K562 (cell line): ENCODE data around the gene MGRN1. TPM values are rescaled to one million over a fixed set of nuclear protein-coding genes. Genes with fewer than 3 reads are reported as not detected.

ENCODE experiments used
- GABPB2 ChIP-seq: fragments of 250-450 bp; sonication (Bioruptor Pico); conservative IDR thresholded peaks from 2 replicates; pipeline ENCODE4 v1.5.1; 2021; ENCODE audit warnings: mild to moderate bottlenecking
- GATAD2A ChIP-seq: fragments of 450-650 bp; IDR thresholded peaks from 2 replicates; pipeline ENCODE4 v1.6.1; 2017
- HDGF ChIP-seq: fragments of 450-650 bp; IDR thresholded peaks from 2 replicates; pipeline ENCODE4 v1.6.1; 2016
- HMGN3 ChIP-seq: IDR thresholded peaks from 2 replicates; pipeline ENCODE4 v1.6.1; 2011; ENCODE audit warnings: borderline replicate concordance, low read depth, mild to moderate bottlenecking, mixed read lengths, low read length; ENCODE audit not compliant: insufficient read length; ENCODE audit errors: extremely low read depth
- KHSRP ChIP-seq: fragments of 450-650 bp; IDR thresholded peaks from 2 replicates; pipeline ENCODE4 v1.6.1; 2017
- KLF13 ChIP-seq: fragments of 450-650 bp; IDR thresholded peaks from 2 replicates; pipeline ENCODE4 v1.6.1; 2016; ENCODE audit warnings: missing genetic modification characterization, low read depth, mild to moderate bottlenecking, missing compliant biosample characterization, moderate library complexity, borderline replicate concordance
- NFYB ChIP-seq: IDR thresholded peaks from 2 replicates; pipeline ENCODE4 v1.6.1; 2011; ENCODE audit warnings: mild to moderate bottlenecking, moderate library complexity; ENCODE audit not compliant: insufficient read length; ENCODE audit errors: extremely low read depth
- RAD51 ChIP-seq: fragments of 450-650 bp; IDR thresholded peaks from 2 replicates; pipeline ENCODE4 v1.7.1; 2016; ENCODE audit warnings: low read depth, mild to moderate bottlenecking, borderline replicate concordance
- TAF15 ChIP-seq: fragments of 200-400 bp; formaldehyde crosslinking; IDR thresholded peaks from 2 replicates; pipeline ENCODE4 v1.6.1; 2017; ENCODE audit warnings: mild to moderate bottlenecking, low read depth, low read length, moderate library complexity
- ZBTB7A ChIP-seq: IDR thresholded peaks from 2 replicates; pipeline ENCODE4 v1.6.1; 2011; ENCODE audit warnings: low read depth, mild to moderate bottlenecking, low read length, moderate library complexity, borderline replicate concordance; ENCODE audit not compliant: control insufficient read depth
- polyA plus RNA-seq, 8 experiments: library from polyadenylated mRNA; depleted of rRNA in 4 of 8; stranded (reverse) in 5 of 8; unstranded in 3 of 8; fragments of >200 nt; fragmentation: Nextera tagmentation in 2 of 8; fragmentation: Illumina TruSeq in 1 of 8; extraction: Ambion mirVana in 2 of 8; extraction: Trizol in 1 of 8; gene quantifications; 2 replicates each; pipeline versions ENCODE4 v1.2.1 to v1.2.3, GENCODE V29; 2011 to 2014; ENCODE audit warnings: inconsistent platforms in 1 of 8, missing spikeins in 1 of 8
- total RNA-seq, 7 experiments: library from RNA; depleted of rRNA in 6 of 7; stranded (reverse); fragments of >200 nt in 6 of 7; fragmentation: Illumina TruSeq in 2 of 7; extraction: Trizol in 2 of 7; gene quantifications; 2 replicates each; pipeline versions ENCODE4 v1.2.1 to v1.2.3, GENCODE V29; 2011 to 2021; ENCODE audit warnings: low replicate concordance in 1 of 7
- TF ChIP-seq, protein P1 (sequence below): fragments of 250-450 bp; sonication (Bioruptor Pico); IDR thresholded peaks from 2 replicates; pipeline ENCODE4 v1.9.0; 2021; ENCODE audit warnings: mild to moderate bottlenecking
- TF ChIP-seq, protein P2 (sequence below): fragments of 450-650 bp; IDR thresholded peaks from 2 replicates; pipeline ENCODE4 v1.6.1; 2017; ENCODE audit warnings: antibody characterized with exemption
- TF ChIP-seq, protein P3 (sequence below): fragments of 250-450 bp; sonication (Bioruptor Pico); IDR thresholded peaks from 2 replicates; pipeline ENCODE4 v1.5.0; 2022; ENCODE audit warnings: mild to moderate bottlenecking
- TF ChIP-seq, protein P4 (sequence below): fragments of 200-800 bp; sonication (Bioruptor generic); IDR thresholded peaks from 2 replicates; pipeline ENCODE4 v1.6.1; 2016; ENCODE audit warnings: missing genetic modification characterization, missing compliant biosample characterization

MGRN1 gene
- total and polyA plus RNA-seq, 9 of the 15 experiments (the other 6 are each of a cell fraction or from before 2014, with no cell fraction given), result 0.15 to 37.9 (median 6.0) TPM

DNA sequence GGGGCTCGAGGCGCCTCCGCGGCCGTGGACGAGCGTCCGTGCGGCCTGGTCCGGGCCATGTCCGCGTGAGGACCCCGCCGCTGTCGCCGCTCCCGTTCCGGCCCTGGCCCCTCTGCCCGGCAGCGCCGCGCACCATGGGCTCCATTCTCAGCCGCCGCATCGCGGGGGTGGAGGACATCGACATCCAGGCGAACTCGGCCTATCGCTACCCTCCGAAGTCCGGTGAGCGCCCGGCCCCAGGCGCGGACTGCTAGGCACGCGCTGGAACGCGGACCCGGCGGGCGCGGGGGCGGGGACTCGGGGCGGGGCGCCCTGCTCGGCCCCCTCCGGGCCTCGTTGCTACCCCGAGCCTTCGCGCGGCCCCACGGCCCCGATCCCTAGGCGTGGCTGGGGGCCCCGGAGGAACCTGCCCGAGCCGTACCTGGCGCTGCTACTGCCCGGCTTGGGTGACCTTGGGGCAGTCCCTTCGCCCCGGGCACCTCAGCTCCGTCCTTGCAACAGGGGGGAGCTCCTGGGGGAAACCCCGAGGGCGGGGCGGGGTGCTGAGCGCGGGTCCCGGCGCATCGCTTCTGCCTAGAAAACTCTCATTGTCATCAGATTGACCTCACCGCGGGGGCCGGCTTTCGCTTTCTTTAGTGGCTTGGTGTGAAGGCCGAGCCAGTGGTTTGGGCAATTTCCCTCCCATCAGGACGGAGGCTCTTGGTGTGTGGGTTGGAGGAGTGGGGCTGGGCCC is 367 bp downstream of the MGRN1 start (continued):
- TF ChIP-seq GABPB2 (CRISPR knock-in tag) (no peak), HMGN3 (peak; percentile 41), KLF13 (tag) (no peak), HDGF (no peak), ZBTB7A (peak; percentile 11; the same call in 1 of the 2 replicates), RAD51 (no peak), GATAD2A (no peak), TAF15 (no peak), KHSRP (no peak), NFYB (no peak)
- TF ChIP-seq, protein P1, sequence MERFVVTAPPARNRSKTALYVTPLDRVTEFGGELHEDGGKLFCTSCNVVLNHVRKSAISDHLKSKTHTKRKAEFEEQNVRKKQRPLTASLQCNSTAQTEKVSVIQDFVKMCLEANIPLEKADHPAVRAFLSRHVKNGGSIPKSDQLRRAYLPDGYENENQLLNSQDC, result peak; percentile 30; the same call in 1 of the 2 replicates
- TF ChIP-seq, protein P2, sequence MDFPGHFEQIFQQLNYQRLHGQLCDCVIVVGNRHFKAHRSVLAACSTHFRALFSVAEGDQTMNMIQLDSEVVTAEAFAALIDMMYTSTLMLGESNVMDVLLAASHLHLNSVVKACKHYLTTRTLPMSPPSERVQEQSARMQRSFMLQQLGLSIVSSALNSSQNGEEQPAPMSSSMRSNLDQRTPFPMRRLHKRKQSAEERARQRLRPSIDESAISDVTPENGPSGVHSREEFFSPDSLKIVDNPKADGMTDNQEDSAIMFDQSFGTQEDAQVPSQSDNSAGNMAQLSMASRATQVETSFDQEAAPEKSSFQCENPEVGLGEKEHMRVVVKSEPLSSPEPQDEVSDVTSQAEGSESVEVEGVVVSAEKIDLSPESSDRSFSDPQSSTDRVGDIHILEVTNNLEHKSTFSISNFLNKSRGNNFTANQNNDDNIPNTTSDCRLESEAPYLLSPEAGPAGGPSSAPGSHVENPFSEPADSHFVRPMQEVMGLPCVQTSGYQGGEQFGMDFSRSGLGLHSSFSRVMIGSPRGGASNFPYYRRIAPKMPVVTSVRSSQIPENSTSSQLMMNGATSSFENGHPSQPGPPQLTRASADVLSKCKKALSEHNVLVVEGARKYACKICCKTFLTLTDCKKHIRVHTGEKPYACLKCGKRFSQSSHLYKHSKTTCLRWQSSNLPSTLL, result no peak
- TF ChIP-seq, protein P3, sequence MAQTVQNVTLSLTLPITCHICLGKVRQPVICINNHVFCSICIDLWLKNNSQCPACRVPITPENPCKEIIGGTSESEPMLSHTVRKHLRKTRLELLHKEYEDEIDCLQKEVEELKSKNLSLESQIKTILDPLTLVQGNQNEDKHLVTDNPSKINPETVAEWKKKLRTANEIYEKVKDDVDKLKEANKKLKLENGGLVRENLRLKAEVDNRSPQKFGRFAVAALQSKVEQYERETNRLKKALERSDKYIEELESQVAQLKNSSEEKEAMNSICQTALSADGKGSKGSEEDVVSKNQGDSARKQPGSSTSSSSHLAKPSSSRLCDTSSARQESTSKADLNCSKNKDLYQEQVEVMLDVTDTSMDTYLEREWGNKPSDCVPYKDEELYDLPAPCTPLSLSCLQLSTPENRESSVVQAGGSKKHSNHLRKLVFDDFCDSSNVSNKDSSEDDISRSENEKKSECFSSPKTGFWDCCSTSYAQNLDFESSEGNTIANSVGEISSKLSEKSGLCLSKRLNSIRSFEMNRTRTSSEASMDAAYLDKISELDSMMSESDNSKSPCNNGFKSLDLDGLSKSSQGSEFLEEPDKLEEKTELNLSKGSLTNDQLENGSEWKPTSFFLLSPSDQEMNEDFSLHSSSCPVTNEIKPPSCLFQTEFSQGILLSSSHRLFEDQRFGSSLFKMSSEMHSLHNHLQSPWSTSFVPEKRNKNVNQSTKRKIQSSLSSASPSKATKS, result no peak
- TF ChIP-seq, protein P4, sequence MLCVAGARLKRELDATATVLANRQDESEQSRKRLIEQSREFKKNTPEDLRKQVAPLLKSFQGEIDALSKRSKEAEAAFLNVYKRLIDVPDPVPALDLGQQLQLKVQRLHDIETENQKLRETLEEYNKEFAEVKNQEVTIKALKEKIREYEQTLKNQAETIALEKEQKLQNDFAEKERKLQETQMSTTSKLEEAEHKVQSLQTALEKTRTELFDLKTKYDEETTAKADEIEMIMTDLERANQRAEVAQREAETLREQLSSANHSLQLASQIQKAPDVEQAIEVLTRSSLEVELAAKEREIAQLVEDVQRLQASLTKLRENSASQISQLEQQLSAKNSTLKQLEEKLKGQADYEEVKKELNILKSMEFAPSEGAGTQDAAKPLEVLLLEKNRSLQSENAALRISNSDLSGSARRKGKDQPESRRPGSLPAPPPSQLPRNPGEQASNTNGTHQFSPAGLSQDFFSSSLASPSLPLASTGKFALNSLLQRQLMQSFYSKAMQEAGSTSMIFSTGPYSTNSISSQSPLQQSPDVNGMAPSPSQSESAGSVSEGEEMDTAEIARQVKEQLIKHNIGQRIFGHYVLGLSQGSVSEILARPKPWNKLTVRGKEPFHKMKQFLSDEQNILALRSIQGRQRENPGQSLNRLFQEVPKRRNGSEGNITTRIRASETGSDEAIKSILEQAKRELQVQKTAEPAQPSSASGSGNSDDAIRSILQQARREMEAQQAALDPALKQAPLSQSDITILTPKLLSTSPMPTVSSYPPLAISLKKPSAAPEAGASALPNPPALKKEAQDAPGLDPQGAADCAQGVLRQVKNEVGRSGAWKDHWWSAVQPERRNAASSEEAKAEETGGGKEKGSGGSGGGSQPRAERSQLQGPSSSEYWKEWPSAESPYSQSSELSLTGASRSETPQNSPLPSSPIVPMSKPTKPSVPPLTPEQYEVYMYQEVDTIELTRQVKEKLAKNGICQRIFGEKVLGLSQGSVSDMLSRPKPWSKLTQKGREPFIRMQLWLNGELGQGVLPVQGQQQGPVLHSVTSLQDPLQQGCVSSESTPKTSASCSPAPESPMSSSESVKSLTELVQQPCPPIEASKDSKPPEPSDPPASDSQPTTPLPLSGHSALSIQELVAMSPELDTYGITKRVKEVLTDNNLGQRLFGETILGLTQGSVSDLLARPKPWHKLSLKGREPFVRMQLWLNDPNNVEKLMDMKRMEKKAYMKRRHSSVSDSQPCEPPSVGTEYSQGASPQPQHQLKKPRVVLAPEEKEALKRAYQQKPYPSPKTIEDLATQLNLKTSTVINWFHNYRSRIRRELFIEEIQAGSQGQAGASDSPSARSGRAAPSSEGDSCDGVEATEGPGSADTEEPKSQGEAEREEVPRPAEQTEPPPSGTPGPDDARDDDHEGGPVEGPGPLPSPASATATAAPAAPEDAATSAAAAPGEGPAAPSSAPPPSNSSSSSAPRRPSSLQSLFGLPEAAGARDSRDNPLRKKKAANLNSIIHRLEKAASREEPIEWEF (CRISPR knock-in tag), result no peak
